NCI-H446 (cell line): ENCODE data around the gene CACNA1E.
"Not testable (repeated sequence)": the region's sequence is repeated elsewhere in the genome, so short reads cannot be mapped to it uniquely, and the experiment has no call there.

ENCODE experiments used
- DNase-seq, 2 experiments: peaks; one replicate each; lab custom pipeline; 2025; lab: John Stamatoyannopoulos, UW

CACNA1E gene

DNA sequence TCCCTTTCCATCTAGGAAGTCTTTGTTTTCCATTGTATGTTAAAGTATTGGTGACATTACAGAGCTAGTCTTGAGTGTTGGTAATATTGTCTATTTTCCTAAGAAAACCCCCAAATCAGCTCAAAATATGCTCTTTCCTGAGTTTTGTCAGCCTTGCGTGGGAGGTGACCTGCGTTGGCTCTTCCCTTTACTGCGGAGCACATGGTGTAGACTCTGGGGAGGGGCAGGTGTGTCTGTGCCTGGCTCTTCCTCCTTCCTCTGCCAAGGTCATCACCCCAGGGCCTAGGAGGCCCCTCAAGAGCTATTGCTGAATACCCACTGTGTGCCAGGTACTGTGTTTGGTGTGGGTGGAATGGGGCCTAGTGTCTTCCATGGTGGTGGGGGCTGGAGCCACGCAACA, 33.4 kb downstream of the CACNA1E start:
- no peak for DNase-seq

DNA sequence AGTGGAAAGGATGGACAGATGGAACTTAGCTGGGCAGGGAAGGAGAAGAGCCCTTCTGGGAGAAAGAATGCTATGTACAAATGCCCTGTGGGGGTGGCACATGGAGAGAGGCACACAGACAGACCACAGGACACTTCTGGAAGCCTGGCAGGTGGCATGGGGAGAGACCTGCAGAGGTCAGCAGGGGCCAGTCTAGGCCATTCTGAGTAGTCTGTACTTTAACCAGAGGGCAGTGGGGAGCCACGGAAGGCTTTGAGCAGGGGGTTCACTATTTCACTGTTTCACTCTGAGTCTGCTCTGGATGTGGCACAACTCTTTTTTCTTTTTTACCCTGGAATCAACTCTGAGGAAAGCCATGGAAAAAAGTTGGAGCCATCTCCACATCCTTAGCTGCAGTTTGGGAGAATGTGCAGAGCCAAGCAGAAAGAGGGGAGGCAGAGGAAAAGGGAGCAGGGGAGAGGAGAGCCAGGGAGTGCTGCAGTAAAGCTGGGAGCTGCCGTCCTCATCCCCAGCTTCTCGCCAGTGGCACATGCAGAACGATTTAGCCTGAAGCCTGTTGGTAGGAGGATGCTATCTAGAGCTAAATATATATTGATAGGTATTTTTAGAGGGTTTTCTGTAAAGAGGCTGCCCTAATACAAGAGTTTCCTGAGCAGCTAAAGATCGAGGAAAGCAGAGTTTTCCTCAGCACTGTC, 34.0 kb downstream of the CACNA1E start:
- DNase-seq: no peak

DNA sequence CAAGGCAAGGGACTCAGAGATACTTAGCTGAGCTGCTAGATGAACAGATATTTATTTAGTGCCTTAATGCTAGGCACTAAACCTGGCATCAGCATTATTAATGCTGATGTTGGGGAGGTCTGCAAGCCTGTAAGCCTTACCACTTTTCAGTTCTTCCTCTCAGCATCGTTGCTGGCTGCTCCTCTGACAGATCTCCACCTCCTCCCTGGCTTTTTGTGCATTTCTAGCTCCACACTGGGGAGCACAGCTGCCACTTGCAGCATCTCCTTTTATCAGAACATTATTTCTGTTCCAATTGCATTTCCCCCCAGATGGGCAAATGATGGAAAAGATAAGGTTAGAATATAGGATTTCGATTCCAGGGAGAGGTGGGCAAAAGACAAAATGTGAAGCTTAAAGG, 34.8 kb downstream of the CACNA1E start:
- DNase-seq: no peak

DNA sequence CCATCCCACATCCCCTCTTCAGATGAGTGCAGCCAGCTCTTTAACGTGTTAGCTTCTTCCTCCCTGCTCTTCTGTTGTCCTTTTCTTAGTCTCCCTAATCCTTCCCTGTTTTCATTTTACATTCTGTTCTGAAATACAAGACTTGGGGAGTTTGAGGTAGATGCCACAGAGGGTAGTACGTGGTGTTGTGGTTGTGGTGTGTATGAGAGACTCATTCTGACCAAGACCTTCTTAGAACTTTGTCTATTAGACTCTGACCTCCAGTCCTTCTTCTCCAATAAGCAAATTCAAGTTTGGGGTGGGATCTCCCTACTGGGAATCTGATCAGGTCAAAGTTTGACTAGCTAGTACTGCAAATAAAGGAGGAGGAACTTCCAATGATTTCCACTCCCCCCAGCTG, 39.5 kb downstream of the CACNA1E start:
- DNase-seq: no peak

DNA sequence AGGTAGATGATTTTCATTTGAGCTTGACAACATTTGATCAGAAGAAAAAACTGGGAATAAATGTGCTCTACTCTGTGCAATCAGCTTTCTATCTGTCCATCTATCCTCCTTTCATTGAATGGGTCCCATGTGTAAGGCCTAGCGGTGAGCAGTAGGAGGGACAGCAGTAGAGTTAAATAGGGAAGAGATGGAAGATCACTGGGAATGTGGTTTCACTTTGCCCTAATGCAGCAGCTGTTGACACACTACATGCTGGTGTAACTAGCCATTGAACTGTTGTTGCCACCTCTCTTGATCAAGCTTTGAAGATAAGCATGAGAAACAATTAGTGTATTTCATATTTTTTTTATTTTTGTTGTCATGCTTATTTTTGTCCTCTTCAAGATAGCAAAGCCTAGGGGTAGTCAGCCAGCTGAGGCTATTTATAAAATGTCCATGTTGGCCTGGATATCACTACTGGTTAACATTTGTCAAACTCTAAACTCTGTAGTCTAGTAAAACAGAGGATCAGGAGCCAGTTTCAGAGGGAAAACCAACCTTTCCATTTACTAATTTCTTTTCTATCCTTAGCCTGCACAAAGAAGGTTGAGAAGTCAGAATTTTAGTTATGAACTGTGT, 41.9 kb downstream of the CACNA1E start:
- no peak for DNase-seq

DNA sequence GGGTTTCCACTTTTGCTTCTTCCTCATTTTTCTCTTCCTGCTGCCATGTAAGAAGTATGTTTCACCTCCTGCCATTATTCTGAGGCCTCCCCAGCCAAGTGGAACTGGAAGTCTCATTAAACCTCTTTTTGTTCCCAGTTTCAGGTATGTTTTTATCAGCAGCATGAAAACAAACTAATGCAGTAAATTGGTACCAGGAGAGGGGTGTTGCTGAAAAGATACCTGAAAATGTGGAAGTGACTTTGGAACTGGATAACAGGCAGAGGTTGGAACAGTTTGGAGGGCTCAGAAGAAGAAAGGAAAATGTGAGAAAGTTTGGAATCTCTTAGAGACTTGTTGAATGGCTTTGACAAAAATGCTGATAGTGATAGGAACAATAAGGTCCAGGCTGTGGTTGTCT, 44.9 kb downstream of the CACNA1E start:
- not testable (repeated sequence) for DNase-seq

DNA sequence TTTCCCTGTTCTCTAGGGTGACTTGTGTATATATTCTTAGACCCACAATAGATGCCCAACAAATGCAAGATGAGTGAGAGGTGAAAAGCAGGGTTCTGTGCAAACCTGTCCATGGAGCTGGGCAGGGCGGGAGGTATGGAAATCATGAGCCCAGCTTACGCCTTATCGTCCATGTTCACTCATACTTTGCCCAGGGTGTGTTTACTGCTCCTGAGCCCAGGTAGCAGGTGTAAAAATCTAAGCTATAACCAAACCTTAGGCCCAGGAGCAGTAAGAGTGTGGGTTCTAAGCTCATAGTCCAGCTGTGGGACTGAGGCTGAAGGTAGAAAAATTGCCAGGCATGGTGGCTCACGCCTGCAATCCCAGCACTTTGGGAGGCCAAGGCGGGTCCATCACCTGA, 48.1 kb downstream of the CACNA1E start:
- DNase-seq: no peak

DNA sequence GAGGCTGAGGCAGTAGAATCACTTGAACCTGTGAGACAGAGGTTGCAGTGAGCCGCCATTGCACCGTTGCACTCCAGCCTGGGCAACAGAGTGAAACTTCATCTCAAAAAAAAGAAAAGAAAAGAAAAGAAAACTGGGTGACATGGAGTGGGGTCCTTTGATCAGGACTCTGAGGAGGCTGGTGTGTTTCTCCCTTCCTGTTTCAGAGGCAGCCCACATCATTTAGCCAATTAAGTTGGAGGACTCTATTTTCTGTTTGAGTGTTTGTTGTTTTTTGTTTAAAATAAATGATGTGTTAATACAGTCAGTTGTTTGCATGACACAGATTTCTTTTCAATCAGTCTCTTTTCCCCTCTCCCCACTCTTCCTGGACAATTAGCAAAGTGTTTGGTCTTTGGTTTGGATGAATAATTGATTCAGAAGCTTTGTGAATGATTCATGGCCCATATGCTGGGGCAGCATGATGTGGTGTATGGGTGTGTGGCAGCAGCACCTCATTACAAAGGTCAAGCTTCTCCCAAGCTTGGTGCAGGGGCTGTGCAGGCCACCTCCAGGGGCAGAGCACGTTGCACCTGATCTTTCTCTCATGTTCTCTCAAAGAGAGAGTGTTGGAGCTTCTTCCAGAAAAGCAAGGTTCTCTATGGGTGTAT, 48.8 kb downstream of the CACNA1E start:
- no peak for DNase-seq

DNA sequence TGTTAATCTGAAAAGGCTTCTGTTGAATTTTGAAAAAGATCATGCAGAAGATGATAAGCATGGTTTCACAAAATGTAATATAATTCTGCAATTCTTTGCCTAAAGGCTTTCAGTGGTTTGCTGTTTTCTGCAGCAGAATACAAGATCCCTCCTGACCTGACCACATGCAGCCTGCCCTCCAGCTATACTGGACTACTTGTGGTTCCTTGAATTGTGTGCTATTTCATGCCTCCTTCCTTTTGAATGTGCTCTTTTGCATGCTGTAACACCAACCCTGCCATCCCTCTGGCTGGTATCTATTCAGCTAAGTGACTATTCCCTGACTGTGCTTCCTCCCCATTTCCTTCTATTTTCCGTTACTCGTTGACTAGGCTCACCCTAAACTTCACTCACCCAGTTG, 55.5 kb downstream of the CACNA1E start:
- no peak for DNase-seq

DNA sequence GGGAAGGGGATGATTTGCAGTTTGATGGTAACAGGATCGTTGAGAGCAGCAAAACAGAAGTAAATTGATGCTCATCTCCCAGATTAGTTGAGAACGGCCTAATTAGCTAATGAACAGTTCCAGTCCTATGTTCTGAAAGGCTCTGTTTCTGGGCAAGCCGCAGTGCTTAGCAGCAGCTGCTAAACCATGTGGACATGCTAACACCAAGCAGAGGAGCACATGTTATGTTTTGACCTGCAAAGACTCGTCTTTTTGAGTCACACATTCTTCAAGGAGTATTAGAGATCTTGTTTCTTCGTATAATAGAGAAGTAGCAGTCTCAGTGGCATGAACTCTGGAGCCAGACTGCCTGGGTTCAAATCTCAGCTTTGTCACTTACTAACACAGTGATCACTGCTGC, 58.1 kb downstream of the CACNA1E start:
- no peak for DNase-seq

DNA sequence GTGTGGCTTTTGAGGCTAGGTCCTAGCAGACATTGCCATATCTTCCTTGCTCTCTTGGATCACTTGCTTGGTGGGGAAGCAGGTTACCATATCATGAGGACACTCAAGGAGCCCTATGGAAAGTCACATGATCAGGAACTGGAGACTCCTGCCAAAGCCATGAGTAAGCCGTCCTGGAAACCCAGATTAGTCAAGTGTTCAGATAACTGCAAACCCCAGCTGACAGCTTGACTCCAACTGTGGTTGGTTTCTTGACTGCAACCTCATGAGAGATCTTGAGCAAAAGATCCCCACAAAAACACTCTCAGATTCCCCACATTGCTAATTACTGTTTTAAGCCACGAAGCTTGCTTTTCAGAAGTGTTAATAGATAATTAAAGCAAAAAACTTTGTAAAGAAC, 58.6 kb downstream of the CACNA1E start:
- DNase-seq: no peak

DNA sequence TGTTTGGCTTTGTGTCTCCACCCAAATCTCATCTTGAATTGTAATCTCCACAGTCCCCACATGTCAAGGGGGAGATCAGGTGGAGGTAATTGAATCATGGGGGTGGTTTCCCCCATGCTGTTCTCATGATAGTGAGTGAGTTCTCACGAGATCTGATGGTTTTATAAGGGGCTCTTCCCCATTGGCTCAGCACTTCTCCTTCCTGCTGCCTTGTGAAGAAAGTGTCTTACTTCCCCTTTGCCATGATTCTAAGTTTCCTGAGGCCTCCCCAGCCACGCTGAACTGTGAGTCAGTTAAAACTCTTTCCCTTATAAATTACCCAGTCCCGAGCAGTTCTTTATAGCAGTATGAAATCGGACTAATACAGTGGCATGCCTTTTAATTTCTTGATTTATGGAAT, 59.1 kb downstream of the CACNA1E start:
- DNase-seq: not testable (repeated sequence)

DNA sequence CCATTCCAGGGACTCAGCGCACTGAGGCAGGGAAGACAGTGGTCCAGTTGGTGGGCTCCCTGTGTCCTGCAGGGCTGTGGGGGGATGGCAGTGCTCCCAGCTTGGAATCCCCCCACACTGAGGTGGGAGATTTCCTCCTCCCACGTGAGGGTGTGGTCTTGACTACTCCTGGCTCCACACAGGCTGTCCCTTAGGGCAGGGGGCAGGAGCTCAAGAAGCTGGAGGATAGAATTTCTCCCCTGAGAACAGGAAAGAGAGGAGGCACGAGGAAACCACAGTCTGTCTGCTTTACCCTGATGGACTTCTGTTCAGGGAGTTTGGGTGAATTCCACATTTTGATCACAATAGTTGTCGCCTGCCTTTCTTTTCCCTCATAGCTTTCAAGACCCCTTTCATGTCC, 62.1 kb downstream of the CACNA1E start:
- no peak for DNase-seq

DNA sequence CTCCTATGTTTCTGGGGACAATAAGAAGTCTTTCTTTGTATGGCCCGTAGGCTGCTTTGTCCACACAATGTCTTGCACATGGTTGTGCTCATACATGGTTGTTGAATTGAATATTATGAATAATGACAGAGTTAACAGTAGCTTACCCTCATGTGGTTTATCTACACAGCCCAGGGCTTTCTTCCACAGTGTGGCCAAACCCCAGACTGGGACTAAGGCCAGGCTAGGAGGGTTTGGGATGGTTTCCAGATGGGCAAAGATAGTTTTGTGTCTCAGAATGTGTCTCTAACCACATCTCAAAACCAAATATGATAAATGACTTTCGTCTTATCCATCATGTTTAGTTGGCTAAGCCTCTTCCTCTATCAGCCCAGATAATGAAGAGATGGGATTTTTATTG, 65.2 kb downstream of the CACNA1E start:
- DNase-seq: no peak

DNA sequence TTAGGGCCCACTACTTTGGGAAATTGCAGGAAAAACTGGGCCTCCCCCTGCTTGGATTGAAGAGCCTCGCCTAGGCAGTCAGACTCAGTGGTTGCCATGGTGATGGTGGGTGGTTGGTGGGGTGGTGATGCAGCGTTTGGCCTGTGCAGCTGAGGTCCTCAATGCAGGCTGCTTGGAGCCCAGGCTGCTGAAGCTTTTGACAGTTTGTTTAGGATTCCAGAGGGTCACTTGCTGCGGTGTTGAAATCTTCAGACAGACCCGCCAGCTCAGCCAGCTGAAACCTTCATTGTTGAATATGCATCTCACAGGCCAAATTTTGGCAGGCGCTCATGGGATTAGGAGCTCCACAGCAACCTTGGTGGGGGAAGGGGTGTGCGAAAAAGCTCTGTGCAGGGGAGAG, 67.9 kb downstream of the CACNA1E start:
- no peak for DNase-seq

DNA sequence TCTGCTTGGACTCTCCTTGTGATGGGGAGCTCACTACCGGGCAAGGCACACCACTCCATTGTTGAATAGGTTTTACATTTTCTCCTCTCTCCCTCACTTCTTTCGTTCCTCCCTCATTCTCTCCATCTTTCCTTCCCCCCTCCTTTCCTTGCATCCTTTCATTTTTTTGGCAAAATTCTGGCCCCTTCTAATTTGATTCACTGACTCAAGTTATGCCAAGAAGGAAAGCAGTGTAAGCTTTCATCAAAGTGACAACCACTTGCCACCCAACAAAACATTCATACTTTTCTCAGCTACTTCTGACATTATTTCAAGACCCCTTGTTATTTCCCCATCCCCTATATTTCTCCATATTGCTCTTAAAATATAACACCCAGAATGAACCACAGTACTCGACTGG, 68.4 kb downstream of the CACNA1E start:
- no peak for DNase-seq

DNA sequence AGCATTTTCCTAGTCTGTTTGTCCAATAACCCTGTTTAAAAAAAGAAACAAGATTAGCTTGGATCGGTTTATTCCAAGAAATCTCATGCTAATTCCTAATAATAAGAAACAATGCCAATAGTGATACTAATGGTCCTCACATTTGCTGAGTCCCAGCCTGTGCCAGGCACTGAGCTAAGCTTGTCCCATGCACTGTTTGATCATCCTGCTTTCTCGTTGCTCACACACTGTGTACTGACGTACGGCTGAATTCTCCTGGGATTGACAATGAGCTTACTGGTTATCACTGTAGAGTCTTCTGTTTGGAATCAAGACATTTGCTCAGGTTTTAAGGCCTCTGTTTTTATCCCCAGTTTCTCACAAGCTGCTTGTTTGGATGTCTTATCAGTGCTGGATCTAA, 71.1 kb downstream of the CACNA1E start:
- no peak for DNase-seq

DNA sequence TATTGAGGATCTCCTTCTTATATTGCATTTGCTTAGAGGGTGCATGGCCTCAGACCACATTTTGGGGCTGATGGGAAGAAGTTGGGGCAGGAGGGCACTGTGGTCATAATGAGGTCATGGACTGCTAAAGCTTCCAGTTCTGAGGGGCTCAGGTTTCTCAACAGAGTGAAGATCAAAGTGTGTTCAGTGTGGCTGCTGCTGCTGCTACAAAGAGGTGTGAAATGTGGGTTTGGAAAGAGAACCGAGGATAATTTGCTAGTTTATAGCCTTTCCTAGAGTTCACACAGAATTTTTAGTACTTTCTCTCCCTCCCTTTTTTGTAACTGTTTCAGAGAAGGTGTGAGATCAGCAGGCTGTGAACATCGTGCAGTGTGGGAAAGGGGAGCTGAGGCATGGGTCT, 73.3 kb downstream of the CACNA1E start:
- DNase-seq: no peak

DNA sequence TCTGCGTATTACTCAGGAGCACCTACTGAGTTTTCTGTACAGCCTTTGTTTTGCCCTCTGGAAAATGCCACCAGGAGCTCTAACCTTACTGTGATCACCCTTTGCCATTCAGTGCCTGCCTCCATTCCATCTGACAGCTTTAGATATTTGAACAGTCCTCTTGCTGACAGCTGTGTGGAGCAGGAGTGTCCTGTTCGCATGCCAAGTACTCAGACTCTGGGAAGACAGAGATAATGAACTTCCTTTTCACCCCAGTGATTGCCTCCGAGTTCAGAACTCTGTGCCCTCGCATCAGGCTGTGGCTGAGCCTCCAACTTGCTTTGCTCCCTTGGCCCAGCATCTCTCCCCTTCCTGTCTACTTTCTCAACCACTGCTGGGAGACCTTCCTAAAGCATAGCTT, 74.0 kb downstream of the CACNA1E start:
- DNase-seq: no peak

DNA sequence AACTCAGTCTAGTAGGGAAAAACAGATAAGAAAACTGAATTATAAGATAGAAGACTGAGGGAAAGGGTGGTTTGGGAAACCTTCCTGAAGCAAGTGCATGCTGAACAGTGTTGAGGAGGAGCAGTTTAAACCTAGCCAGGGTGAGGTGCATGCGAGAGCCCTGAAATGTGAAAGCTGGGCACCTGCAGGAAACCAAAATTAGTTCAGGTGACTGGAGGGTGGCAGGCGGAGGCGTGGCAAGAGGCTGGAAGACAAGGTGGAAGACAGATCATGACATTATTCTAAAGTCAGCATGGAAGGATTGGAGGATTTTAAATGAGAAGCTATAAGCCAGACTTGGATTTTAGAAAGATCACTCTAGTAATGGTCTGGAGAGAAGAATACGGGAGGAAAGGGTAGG, 75.1 kb downstream of the CACNA1E start:
- no peak for DNase-seq

DNA sequence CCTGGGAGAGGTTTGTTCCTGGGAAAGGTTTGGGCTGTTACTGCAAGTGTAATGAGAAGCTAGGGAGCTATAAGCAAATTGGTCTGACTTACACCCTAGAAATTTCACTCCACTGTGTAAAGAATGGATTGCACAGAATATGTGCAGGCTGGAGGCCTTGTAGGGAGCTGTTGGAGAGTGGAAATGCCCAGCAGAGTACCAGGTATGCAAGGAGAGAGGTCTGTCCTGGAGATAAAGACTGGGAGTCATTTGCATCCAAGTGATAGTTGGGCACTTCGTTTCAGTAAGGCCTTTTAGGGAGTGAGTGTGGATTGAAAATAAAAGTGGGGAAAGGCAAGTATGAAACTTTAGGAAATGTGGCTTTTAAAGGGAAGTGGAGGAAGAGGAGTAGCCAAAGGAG, 75.8 kb downstream of the CACNA1E start:
- DNase-seq: no peak

DNA sequence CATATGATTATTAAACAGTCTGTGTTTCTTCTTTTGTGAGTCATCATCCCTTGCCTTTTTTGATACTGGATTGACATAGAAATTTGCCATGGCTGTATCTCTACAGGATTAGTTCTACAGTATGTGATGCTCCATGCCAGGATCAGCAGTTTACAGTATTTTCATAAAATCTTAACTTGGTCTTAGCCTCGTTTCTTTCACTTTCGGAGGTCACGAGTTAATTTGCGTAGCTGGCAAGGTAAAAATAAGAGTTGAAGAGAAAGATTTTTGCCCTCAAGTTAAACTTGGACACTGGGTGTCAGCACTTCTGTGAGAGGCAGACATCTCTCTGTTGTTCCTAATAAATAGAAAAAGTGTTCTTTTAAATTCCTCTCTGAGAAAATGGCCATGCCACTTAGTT, 79.1 kb downstream of the CACNA1E start:
- DNase-seq: no peak

DNA sequence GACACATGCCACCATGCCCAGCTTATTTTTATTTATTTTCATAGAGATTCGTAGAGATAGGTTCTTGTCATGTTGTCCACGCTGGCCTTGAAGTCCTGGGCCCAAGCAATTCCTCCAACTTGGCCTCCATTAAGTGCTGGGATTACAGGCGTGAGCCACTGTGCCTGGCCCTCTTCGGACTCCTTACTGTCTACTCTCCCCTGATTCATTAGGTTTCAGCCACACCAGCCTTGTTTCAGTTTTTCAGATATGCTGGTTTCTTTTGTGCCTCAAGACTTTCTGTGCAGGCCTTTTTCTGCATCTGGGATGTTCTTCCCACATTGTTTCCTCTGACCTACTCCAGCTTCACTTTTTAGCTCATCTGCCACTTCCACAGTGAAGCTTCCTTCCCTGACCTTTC, 85.4 kb downstream of the CACNA1E start:
- no peak for DNase-seq

DNA sequence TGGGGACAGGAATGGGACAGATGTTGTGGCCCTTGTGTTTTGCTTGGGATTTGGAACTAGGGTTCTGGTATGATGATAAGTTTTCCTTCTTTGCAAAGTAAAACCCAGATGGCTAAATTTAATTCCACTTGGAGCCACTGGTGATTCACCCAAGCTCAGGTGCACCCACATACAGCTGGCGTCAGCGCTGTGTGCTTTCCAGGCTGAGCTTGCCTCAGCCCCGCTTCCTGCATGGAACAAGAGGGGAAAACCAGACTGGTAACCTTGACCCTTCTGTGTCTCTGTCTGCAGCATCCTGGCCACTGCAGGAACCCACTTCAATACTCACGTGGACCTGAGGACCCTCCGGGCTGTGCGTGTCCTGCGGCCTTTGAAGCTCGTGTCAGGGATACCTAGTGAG, 94.2 kb downstream of the CACNA1E start:
- DNase-seq: no peak
